C4-2B (cell line): ENCODE results near the gene EIF4G1.

Experiments used
- ZFX ChIP-seq: fragments of 450-650 bp; IDR thresholded peaks from 2 replicates; pipeline ENCODE4 v1.6.1; 2017
- TF ChIP-seq, protein P1 (sequence below): fragments of 450-650 bp; conservative IDR thresholded peaks from 2 replicates; pipeline ENCODE4 v1.5.1; 2017; ENCODE audit warnings: mild to moderate bottlenecking

GRCh38 chr3:184346480-184347190, 32.2 kb downstream of the EIF4G1 start:
- TF ChIP-seq, protein P1, sequence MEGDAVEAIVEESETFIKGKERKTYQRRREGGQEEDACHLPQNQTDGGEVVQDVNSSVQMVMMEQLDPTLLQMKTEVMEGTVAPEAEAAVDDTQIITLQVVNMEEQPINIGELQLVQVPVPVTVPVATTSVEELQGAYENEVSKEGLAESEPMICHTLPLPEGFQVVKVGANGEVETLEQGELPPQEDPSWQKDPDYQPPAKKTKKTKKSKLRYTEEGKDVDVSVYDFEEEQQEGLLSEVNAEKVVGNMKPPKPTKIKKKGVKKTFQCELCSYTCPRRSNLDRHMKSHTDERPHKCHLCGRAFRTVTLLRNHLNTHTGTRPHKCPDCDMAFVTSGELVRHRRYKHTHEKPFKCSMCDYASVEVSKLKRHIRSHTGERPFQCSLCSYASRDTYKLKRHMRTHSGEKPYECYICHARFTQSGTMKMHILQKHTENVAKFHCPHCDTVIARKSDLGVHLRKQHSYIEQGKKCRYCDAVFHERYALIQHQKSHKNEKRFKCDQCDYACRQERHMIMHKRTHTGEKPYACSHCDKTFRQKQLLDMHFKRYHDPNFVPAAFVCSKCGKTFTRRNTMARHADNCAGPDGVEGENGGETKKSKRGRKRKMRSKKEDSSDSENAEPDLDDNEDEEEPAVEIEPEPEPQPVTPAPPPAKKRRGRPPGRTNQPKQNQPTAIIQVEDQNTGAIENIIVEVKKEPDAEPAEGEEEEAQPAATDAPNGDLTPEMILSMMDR, result no peak
- TF ChIP-seq ZFX, result no peak
